ENCODE data around the gene ZNRF1. TPM values are rescaled to one million over a fixed set of nuclear protein-coding genes. Genes with fewer than 3 reads are reported as not detected.

ZNRF1 gene
- total and polyA plus RNA-seq, 2 of the 13 experiments (the other 11 are each of a cell fraction or from before 2014, with no cell fraction given), result 43.9 to 58.7 TPM

- no peak for TF ChIP-seq NFATC3 (CRISPR knock-in tag; IDR thresholded peaks at IDR 0.05)
- peak; percentile 64; the same call in 1 of the 2 replicates for TF ChIP-seq ZBTB38 (CRISPR knock-in tag; IDR thresholded peaks at IDR 0.05)
- peak; percentile 59; the same call in 1 of the 2 replicates for TF ChIP-seq BORCS8-MEF2B (CRISPR knock-in tag; IDR thresholded peaks at IDR 0.05)
- TF ChIP-seq SOX13 (IDR thresholded peaks at IDR 0.05), result 0 out of 2 replicates have a peak, but pooled peaks have one; percentile 26
- peak in 1 of 2 experiments; percentile 51; a peak in 1 of 4 replicates for TF ChIP-seq SOX13 (CRISPR knock-in tag; conservative IDR thresholded peaks at IDR 0.05 in 1 of 2, IDR thresholded peaks at IDR 0.05 in 1 of 2)
- TF ChIP-seq E2F2 (CRISPR knock-in tag; IDR thresholded peaks at IDR 0.05; ENCODE audit: borderline replicate concordance), result 0 out of 2 replicates have a peak, but pooled peaks have one; percentile 38
- TF ChIP-seq ZBTB25 (CRISPR knock-in tag; IDR thresholded peaks at IDR 0.05), result peak; percentile 66; the same call in 1 of the 2 replicates
- no peak for TF ChIP-seq SP2 (CRISPR knock-in tag; IDR thresholded peaks at IDR 0.05)
- peak; percentile 54; the same call in 1 of the 2 replicates for TF ChIP-seq TBX3 (IDR thresholded peaks at IDR 0.05; ENCODE audit: borderline replicate concordance)
- TF ChIP-seq FOXO1 (CRISPR knock-in tag; IDR thresholded peaks at IDR 0.05), result peak; percentile 78
- peak; percentile 85 for TF ChIP-seq RFXANK (CRISPR knock-in tag; IDR thresholded peaks at IDR 0.05)
- peak; percentile 54; the same call in 1 of the 2 replicates for TF ChIP-seq SOX5 (CRISPR knock-in tag; IDR thresholded peaks at IDR 0.05; ENCODE audit: borderline replicate concordance)
- TF ChIP-seq REPIN1 (CRISPR knock-in tag; IDR thresholded peaks at IDR 0.05; ENCODE audit: borderline replicate concordance, low read depth), result peak; percentile 57; the same call in 1 of the 2 replicates
- no peak for TF ChIP-seq ZNF234 (CRISPR knock-in tag; conservative IDR thresholded peaks at IDR 0.05)
- TF ChIP-seq ZNF629 (CRISPR knock-in tag; conservative IDR thresholded peaks at IDR 0.05), result peak; percentile 92
- TF ChIP-seq ZNF772 (CRISPR knock-in tag; IDR thresholded peaks at IDR 0.05), result no peak
- TF ChIP-seq ZNF142 (CRISPR knock-in tag; IDR thresholded peaks at IDR 0.05), result peak; percentile 28; the same call in 1 of the 2 replicates
- peak; percentile 84; the same call in 1 of the 2 replicates for TF ChIP-seq ZFP1 (CRISPR knock-in tag; IDR thresholded peaks at IDR 0.05)
- peak; percentile 59; the same call in 1 of the 2 replicates for TF ChIP-seq GFI1 (CRISPR knock-in tag; IDR thresholded peaks at IDR 0.05; ENCODE audit: borderline replicate concordance)
- no peak for TF ChIP-seq ZNF468 (CRISPR knock-in tag; IDR thresholded peaks at IDR 0.05)
- peak; percentile 93; the same call in 1 of the 2 replicates for TF ChIP-seq ZNF691 (CRISPR knock-in tag; IDR thresholded peaks at IDR 0.05; ENCODE audit: borderline replicate concordance, low read depth)
Measured at GRCh38 chr16:75116081-75116910, 117.5 kb downstream of the ZNRF1 start, which contains the start of gene LDHD (continued).

All from HepG2 (cell line).